NB4 (cell line): ENCODE results near the gene DDX55.
"Not testable (repeated sequence)": the region's sequence is repeated elsewhere in the genome, so short reads cannot be mapped to it uniquely, and the experiment has no call there.

Source experiments
- CTCF ChIP-seq: IDR thresholded peaks from one replicate; pipeline ENCODE4 v1.5.1; 2012; ENCODE audit warnings: low read depth, low read length
- MAX ChIP-seq: IDR thresholded peaks from 2 replicates; pipeline ENCODE4 v1.6.1; 2011; ENCODE audit warnings: low read depth, low read length
- MYC ChIP-seq: IDR thresholded peaks from 2 replicates; pipeline ENCODE4 v1.6.1; 2011; ENCODE audit warnings: low read depth, low read length
- POLR2A ChIP-seq: IDR thresholded peaks from 2 replicates; pipeline ENCODE4 v1.6.1; 2011; ENCODE audit warnings: mild to moderate bottlenecking; ENCODE audit not compliant: insufficient read length; ENCODE audit errors: extremely low read depth

- TF ChIP-seq POLR2A, CTCF: not testable (repeated sequence)
- TF ChIP-seq MAX: 0 out of 2 replicates have a peak, but pooled peaks have one; percentile 30
- peak; percentile 60 for TF ChIP-seq MYC
These were observed 47.8 kb upstream of the DDX55 start for GRCh38 chr12:123554136-123554535.
